GM19463 (cell line): Measurements from ENCODE around the gene ASCL1.

Experiments used
- ATAC-seq: cut with Tn5 transposase; IDR thresholded peaks from one replicate; pipeline ENCODE4 v1.9.1; 2021; ENCODE audit warnings: mild to moderate bottlenecking, moderate library complexity; ENCODE audit not compliant: unreplicated experiment

Gene ASCL1

GRCh38 chr12:102973583-102973982 is 16.1 kb downstream of the ASCL1 start:
- ATAC-seq, result no peak

DNA sequence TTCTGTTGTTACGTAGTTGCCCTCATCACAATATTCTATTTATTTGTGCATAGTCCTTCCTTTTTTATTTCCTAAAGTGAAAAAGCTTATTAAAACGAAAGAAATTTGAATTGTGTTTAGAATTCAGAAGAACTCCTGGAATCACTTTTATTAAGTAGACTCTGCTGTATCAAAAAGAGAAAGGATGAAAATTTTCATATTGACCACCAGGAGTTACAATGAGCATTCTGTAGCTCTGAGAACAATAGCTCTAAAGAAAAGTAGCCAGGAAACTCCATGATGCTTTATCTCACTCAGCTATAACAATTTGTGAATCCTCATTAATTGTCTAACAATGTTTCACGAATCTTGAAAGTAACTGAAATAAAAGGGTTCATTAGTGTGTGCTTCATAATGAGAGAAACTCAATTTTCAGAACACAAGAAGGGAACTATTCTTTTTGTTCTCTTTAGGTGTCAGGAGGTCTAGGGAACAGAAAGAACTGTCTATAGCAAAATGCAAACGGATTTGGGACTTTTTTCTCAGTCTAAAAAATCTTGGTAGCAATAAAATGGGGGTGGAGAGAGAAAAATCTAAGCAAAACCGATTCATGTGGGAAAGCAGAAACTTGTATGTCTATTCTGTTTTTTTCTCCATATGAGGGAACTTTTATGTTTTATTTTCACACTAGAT is 19.3 kb downstream of the ASCL1 start:
- ATAC-seq, result no peak

DNA sequence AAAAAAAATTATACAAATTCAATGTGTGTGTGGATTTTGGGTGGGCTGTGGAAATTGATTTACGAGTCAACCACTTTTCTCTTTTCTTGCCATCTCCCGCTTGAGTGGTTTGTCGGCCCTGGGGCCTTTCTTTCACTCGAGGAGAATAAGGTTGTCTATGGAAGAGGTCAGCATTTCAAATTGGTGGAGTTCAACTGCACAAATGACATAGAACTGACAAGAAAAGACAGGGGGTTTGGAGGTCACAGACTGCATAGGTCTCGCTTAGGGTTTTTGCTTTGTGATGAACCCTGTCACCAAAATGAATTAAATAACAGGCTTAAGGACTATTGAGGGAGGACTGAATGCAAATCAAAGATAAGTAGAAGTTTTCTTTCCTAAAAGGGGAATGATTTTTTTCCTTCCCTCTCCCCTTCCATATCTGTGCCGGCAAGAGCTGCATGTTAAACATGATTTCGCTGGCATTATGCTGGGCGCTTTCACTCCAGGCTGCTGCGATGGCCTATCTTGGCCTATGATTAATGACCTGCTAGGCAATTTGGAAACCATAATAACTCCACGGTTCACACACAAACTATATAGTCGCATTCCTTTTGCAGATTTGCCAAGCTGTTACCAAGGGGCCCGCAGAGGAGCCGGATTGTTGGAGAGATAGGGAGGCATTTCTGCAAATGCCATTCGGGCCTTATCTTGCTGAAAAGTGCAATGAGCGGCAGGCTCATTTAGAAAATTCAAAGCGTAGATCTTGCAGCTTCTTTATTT is 20.7 kb downstream of the ASCL1 start:
- no peak for ATAC-seq

GRCh38 chr12:102980350-102980749 is 22.9 kb downstream of the ASCL1 start:
- ATAC-seq, result no peak

DNA sequence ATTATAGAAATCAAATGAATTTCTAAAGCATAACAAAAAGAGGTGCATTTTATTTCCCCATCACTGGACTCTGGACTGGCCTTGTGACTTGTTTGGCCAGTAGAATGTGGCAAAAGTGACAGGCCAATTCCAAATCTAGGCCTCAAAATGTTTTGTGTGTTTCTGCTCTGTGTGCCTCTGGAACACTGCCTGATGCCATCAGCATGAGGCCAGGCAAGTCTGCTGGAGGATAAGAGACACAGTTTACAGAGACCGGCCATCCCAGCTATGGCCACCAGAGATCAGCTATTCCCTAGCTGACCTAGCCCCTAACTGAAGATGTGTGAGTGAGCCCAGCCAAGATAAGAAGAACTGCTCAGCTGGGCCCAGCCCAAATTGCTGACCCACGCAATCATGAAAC is 32.9 kb downstream of the ASCL1 start:
- no peak for ATAC-seq

- peak; percentile 69 for ATAC-seq
These were observed 34.8 kb downstream of the ASCL1 start for GRCh38 chr12:102992297-102992696.

DNA sequence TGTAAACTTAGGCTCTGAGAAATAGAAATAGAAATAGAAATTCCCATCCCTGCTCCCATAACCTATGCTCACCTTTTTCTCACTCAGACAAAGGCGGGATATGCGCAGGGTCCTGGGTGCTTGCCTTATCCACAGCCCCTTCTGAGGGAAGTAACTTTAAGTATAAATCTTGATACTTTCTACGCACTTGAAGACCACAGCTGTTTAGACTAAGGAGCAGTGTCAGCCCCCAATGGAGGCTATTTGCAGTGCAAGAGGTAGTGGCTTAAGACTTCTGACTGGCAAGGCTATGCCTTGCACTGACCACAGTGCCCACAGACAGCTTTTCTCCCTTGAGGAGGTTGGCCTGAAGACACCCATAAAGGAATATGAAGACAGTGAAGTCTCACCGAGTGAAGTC is 35.2 kb downstream of the ASCL1 start:
- ATAC-seq, result peak; percentile 55

DNA sequence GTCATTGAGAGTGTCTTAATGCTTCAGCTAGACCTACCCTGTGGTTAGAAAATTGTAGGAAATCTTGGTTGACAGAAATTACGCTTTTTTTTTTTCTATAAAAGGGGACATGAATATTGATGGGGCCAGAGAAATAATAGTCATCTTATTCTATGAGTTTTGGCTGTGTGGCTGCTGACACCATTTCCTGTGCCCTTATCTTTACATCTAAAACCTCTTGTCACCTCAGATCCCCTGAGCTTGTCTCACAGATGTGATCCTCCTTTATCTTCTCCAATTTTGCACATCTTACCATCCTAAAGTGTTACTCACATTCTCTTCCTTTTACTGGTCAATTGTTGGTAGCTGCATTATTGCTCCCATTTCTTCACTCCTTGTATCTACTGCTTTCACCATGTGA is 36.1 kb downstream of the ASCL1 start:
- no peak for ATAC-seq

DNA sequence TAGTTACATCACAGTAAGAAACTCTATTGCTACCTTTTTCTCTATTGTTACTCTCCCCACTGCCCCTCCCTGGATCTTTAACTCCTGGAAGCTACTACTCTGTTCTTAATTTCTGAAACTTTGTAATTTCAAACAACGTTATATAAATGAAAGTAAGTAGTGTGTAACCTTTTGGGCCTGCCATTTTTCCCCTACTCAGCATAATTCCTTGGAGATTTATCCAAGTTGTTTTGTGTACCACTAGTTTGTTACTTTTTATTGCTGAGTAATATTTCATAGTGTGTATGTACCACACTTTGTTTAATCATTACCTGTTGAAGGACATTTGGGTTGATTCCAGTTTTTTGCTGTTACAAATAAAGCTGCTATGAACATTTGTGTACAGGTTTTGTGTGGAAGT is 37.9 kb downstream of the ASCL1 start:
- no peak for ATAC-seq
